ENCODE data around the gene ITPK1.
"Not testable (repeated sequence)": the region's sequence is repeated elsewhere in the genome, so short reads cannot be mapped to it uniquely, and the experiment has no call there.

- TF ChIP-seq CTCF (conservative IDR thresholded peaks at IDR 0.05); EZH2 (IDR thresholded peaks at IDR 0.05; ENCODE audit: low read depth): not testable (repeated sequence)
These were observed 15.6 kb upstream of the ITPK1 start for GRCh38 chr14:93131257-93131820.
